NCI-H345 treated with DMSO at 0.1 percent for 48 hours (cell line): Measurements from ENCODE around the gene TRIP4.
A peak's percentile ranks its signal among the peaks of the same experiment; 100 is the strongest.

ENCODE experiments used
- DNase-seq: peaks from one replicate; lab custom pipeline; 2025; ENCODE audit not compliant: unreplicated experiment; lab: John Stamatoyannopoulos, UW

TRIP4 gene

DNA sequence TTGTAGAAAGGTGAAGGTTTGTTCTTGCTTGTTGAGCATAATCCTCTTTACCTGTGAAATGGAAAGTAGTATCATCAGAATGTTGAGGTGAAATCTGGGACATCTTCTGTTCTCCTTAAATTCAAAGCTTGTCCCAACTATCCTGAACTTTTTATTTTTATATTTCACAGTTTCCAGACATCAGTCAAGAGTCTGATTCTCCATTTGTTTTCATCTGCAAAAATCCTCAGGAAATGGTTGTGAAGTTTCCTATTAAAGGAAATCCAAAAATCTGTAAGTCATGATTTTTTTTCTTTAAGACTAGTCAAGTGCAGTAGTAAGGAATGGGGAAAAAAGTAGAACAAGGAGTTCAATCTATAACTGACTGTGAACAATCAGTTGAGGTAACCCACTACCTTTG is 57.2 kb downstream of the TRIP4 start:
- no peak for DNase-seq

DNA sequence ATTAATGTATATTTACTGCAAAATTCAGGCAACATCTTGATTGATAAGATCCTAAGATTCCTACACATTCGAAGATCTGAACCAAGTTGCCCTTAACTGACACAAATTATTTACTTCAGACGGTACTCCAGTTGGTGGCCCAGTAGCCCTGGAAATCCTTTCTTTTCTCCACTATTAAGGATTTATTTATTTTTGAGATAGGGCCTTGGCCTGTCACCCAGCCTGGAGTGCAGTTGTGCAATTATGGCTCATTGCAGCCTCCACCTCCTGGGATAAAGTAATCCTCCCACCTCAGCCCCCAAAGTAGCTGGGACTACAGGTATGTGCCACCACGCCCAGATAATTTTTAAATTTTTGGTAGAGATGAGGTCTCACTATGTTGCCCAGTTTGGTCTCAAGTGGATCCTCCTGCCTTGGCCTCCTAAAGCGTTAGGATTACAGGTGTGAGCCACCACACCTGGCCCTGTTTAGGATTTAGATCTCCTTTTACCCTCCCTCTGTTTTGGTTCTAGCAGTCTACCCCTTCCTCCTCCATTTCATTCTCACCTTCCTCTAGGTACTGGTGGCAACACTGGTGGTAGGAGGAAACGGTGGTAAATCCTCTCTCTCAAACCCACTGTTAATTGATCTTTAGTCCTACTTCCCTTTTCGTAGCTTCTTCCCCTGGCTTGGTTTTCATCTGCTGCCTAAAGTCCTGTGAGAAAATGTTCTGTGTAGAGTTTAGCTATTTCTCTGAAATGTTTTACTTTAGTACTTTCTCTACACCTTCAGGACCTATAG is 60.1 kb downstream of the TRIP4 start:
- no peak for DNase-seq

DNA sequence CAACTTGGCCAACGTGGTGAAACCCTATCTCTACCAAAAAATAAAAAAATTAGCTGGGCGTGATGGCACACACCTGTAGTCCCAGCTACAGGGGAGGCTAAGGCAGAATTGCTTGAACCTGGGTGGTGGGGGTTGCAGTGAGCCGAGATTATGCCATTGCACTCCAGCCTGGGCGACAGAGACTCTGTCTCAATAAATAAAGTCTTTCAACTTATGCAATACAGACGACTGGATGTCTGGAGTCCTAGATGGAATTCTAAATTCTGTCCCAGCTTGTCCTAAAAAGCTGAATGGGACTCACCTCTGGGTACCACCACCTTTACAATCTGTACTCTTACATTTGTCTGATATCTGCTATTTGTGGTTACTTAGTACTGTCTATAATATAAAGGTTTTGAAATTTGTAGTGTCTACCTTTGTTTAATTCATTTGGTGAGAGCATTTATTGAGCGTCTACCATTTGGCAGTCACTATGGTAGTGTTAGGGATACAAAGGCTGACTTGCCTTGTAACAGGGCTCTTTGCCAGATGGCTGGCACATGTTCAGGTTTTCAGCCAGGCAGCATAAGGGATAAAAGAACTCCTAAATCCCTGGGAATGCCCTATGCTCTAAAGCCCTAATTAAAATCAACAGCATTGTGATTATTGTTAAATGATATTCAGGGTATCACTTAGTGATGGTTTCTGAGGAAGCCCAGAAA is 65.5 kb downstream of the TRIP4 start:
- DNase-seq = peak; percentile 45

DNA sequence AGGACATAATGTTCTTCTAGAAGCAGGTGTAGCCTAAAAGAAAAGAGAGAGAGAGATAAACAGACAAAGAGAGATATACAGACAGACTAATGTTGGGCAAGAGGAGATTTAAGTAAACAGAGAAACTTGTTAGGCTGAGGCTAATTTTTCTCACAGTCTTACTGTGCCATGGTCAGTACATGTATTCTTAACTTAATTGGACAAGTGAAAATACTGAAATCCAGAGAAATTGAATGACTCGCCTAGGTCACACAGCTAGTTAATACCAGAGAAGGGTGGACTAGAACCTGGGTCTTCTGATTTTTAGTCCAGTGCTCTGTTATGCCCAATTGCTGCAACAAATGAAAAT is 66.0 kb downstream of the TRIP4 start:
- DNase-seq = no peak

DNA sequence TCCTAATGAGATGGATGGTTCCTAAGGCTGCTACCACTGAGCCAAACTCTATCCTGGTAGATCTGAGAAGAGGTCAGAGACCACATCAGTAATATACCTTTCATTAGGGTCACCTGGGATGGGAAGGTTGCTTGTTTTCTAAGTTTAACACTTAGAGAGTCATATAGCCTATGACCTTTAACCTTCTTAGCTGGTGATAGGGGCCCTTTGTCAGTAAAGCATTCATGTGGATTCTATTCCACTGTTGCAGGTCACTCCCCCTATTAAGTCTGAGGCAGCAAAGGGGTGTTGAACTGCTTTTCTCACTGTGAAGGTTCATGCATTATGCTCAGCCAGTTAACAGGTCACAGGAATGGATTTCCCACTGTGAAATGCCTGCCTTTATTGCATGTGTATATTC is 66.6 kb downstream of the TRIP4 start:
- DNase-seq = no peak

DNA sequence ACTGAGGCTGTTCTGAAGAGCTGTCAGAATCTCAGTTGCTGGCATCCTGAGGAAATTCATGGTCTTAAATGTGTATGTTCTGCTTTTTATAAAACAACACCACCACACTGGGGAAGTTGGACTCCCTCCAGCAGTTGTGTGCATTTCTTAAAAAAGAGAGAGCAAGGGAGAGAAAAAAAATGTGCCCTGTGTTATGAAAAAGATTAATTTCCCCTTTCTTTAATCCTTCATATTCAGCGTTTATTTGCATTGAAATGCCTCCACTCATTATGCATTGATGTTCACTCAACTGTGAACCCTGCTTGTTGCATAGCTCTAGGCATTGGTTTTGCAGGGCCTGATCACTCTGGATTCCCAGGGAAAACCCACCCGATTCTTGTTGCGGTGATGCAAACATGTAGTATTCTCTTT is 68.3 kb downstream of the TRIP4 start:
- DNase-seq = no peak

DNA sequence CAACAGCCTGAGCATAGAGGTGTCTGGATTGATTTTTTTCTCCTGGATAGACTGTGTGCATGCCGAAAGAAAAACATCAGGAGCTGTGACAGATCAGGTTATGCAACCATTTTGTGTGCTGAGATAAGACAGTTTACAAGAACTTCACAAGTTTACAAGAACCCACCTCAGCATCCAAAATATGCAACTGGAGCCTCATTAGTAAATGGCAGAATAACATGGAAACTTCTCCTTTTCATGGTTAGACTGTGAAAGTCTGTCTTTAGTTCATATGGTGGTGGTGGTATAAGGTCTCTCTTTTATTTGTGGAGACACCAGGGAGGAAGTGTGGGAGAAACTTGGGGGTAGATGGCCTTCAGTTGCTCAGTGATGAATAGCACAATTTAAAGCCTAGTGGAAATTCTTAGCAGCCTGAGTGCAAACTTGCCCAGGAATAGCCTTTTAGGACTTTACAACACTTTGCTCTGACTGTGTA is 69.0 kb downstream of the TRIP4 start:
- no peak for DNase-seq

DNA sequence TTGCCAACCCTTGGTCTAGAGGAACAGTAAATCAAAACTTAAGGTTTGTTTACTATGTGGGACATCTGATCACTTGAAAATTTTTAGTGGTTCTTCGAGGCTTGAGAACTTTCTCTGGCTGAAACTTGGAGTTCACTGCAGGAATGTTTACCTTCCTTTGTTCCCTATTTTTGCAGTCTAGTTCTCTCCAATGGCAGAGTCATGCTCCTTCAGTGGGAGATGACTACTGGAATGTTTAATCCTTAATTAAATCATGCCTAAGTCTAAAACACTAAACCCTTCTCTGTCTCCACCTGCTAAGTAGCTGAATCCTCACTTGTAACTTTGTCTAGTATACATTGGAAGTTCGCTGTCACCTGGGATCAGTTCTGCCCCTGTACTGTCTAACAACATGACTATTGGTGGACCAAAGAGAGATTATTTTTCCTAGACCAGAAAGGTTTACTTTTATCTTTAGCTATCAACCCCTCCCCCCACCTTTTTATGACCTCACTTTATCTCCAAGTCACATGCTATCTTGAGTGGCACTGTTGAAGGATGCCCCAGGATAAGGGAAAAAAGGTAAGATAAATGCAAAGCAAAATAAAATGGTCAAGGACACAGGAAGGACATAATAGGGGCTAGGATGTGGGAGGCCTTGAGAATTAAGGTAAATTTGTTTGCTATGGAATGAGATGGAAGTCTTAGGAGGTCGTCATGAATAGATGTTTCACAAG is 71.6 kb downstream of the TRIP4 start:
- DNase-seq = no peak

DNA sequence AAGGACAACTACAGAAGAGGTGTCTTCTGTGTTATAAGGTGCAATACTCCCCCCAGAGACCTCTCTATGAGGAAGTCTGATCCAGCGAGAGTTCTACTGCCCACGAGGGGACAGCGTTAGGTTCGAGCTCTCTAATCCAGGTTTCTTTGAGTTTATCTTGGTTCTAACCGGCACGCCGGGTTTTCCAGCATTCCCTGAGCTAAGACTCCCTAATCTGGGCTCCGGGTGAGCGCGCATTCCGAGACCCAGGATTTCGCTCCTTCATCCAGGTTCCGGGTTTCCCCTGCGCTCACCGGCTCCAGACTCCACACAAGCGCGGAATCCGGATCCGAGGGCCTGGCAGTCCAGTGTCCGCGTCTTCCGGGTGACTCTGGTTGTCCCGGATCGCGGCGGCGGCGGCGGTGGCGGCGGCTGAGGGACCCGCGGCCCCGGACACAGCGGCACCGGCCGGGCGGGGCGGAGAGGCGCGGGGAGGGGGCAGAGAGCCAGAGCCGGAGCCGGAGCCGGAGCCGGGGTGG is 72.6 kb downstream of the TRIP4 start, which contains the start of gene ZNF609:
Gene ZNF609 (plus strand): TSS at position 373 of the 518 bp plus-strand sequence. CDS start 38,842 bp downstream, outside the sequence.
- DNase-seq = peak; percentile 23

DNA sequence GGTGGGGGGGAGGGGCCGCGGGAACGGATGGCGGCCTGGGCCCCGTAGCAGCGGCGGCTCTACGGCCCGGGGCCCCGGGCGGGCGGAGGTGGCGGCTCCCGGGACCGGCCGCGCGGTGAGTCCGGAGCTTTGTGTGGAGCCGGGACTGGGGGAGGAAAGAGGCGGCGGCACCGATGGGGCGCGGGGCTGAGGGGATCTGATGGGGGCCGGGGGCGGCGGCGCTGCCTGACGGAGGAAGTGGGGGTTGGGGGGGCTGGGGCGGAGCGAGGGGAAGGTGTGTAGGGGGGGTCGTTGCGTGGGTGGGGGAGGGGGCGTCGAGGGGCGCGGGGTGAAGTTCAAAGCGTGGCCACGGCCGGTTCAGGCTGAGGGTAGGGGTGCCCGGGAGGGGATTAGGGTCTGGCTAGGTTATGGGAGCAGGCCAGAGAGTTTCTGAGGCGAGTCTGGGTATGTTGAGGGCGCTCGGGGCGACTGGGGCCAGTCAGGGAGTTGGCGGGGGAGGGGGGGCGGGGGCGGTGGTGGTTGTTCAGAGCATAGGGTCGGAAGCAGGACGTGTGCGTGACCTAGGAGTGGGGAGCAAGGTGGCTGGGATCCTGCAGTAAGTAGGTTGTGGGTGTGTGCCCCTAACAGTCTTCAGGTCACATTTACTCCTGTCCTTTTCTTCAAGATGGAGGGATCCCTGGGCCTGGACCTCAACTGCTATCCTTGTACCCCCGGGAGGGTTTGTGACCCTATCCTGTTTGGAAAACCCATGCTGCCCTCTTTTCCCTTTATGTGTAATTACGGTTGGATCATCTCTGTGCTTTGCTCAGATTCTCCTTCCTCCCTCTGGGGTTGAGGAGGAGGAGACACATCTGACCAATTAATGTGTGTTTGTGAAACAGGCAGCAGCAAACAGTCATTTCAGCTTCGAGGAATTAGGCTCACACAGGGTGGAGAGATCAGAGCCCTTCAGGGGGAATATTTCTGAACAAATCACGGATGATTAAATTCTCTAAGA is 73.4 kb downstream of the TRIP4 start:
- no peak for DNase-seq

DNA sequence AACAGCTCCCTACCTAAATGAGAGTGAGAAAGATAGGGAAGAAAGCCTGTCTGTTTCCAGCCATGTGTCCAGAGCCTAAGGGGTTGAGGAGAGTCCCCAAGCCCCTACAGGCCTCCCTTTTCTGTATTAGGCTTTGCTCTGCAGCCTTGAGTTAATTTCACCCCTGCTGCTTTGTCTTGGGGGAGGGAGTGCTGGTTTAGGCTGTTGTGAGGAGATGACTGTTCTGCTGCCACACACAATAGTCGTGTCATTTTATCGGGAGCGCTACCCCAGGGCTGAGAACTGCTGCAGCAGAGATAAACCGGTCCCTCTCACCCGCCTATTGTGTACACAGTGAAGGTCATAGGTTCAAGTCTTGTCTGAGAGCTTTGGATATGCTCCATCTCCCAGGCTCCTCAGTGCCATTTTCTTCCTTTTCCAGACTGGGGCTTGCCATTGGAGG is 74.1 kb downstream of the TRIP4 start:
- DNase-seq = peak; percentile 16

DNA sequence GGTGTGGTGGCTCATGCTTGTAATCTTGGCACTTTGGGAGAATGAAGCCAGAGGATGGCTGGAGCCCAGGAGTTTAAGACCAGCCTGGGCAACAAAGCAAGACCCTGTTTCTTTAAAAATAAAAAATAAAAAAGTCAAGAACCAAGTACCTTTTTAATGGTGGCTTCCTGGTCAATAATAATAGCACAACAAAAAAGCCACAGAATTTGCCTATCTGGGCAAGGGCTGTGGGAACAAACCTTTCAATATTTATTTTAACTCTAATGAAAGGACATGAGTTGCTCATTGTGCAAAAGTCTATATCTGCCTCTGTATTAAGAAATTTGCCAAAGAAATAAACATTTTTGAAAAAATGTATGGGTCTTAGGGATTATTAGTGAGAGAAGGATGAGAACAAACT is 74.9 kb downstream of the TRIP4 start:
- no peak for DNase-seq

DNA sequence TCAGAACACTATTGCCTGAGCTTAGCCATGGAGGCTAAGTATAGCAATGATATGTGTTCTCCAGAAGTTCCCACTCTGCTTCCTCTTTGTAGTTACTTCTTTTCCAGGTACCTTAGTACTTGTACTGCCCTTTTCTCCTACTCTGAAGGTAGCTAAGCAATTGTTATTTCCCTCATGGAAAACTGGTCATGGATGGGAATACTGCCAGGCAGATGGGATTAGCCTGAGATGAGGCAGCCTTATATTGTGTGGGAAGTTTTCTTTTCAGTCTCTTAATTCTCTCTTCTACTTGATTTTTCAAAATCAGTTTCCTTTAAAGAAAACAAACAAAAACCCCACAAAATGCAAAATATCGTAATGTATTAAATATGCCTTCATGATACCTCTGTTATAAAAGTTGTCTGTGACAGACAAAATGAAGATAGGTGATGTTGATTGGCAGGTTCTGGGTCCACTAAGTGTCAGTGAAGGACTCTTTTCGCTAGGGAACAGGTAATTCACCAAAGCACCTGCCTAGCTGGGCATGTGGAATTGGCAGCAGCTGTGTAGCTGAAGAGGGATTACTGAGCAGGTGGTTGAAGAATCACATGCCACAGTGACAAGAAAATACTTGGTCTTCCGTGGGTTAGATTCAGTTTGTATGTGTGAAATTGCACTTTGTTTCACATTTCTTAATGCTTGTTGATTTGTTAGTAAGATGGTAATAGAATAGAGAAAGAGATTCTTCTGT is 76.8 kb downstream of the TRIP4 start:
- peak; percentile 61 for DNase-seq

DNA sequence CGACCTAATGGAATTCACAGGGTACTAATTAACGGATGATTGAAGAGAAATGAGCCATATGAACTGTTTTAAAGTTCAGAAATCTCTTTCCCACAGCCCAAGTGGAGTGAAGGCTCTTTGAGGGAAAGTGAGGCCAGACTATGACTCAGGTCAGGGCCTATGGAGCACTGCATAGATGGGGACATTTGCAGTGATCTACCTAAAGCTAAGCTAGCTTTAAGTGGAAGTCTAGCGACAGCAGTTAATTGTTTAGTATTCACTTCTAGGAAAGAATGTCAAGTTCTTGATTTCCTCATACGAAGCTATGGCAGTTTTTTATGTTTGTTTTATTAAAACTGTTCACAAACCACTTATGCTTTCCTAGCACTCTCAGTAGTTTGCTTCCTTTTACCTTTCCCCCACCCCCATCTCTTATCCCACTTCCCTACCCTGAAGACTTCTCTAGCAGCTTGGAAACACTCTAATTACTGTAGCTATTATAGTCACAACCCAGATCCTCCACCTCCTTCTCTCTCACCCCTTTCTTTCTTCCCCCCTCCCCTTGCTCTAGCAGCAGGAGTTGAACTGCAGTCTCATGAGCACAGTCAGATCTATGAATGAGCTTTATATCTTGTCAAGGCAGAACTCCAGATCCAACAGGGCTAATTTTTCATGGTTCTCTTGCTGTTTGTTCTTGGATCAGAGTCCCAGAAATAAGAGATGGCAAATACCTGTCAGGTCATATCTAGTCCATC is 78.9 kb downstream of the TRIP4 start:
- DNase-seq = no peak

DNA sequence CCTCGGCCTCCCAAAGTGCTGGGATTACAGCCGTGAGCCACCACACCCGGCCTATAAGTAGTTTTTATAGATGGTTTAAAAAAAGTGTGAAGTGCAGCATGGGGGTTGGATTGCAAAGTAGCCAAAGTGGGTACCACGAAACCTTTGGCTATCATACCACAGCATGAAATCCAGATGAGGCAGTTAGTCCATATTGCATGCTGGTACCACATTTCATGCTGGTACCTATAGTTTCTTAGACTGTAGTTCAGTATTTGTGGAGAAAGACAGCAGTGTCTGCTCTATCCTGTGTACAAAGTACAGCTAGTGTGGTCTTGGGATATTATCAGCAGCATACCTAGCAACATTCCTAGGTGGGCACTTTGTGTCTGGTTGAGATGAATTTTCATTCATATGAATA is 84.5 kb downstream of the TRIP4 start:
- no peak for DNase-seq

DNA sequence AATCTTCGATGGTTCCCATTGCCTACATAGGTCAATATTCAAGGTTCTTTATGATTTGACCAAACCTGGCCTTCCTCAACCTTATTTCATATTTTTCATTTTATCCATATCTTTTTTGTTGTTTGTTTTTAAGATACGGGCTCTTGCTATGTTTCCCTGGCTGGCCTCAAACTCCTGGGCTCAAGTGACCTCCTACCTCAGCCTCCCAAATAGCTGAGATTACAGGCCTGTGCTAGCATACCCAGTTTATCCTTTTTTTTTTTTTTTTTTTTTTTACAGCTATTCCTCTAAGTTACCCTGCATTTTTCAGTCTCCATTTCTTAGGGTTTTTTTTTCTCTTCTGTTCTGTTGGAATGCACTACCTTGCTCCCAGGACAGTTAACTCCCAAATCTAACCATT is 87.2 kb downstream of the TRIP4 start:
- DNase-seq = no peak

DNA sequence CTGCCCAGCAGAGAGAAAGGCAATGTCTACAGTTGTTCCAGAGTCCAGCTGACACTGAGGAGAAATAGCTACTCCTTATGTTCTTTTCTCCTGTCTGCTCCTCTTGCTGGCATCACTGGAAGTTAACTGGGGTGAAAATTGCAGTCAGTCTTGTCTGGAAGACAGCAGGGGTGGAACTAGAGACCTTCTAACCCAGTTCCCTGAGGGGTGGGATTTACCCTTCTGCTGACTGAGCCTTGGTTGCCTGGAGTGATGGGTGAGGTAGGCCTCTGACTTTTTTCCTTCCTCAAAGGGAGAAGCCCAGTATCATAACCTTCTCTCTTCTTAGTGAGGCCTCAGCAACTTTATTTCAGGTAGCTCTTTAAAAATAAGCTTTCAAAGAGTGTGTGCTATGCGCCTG is 88.9 kb downstream of the TRIP4 start:
- no peak for DNase-seq

DNA sequence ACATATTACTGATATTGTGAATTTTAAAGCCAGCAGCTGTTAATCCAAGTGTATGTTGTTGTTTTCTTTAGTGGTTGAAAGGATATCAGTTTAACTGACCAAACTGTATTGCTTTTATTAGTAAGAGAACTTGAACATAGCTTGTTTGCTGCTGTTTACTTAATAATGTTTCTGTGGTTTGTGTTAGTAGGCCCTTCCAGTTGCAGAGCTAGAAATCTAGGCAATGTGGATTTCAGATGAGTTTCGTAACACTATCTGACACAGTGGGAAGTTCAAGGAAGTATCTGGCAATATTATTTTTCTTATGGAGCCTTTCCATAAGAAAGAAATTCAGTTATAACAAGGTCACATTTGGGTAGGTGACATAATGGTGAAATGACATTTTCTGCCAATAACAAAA is 91.2 kb downstream of the TRIP4 start:
- DNase-seq = no peak

DNA sequence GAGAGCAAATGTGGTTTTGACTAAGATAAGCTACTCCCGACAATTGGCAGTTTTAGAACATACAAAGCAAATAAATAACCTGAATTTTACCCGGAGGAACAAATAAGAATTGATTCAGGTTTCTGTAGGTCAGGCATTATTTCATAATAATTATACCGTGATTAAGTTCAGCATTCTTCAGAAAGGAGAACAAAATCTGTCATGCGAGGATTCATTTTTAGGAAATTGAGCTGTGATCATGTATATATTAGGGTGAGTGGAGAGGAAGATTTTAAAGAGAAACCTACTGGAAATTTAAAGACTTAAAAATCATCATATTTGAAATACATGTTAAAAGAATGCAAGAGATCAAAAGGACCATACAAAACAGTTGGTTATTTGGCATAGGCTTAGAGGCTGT is 93.3 kb downstream of the TRIP4 start:
- no peak for DNase-seq
